ENCODE data around the gene ATM. TPM values are rescaled to one million over a fixed set of nuclear protein-coding genes. Genes with fewer than 3 reads are reported as not detected.

ATM gene
- total RNA-seq, 1 donor from 2014 or later = 51.5 TPM

DNA sequence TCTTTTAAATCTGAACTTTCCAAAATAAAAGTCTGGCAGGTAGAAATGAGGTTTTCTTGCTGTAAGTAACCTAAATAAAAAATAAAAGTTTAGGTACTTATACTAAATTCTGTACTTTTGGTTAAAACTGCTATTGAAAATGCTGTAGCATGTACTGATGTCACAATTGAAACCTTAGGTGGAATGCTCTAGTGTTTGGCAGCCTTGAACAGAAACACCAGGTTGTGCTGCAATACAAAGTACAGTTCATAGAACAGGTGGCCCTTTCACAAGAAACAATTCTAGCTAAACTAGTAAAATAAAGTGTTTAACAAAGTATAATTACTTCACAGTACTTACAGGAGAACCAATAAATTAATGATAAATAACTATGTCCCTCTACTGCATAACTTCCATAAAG lies 25.5 kb upstream of the ATM start:
- Mint-ChIP-seq H3K27ac (ENCODE audit: unreplicated experiment) (no peak overlapping the region), H3K4me3 (ENCODE audit: unreplicated experiment) (no peak overlapping the region), H3K36me3 (ENCODE audit: low read depth, unreplicated experiment) (no peaks in the 10 kb centered on the region)

DNA sequence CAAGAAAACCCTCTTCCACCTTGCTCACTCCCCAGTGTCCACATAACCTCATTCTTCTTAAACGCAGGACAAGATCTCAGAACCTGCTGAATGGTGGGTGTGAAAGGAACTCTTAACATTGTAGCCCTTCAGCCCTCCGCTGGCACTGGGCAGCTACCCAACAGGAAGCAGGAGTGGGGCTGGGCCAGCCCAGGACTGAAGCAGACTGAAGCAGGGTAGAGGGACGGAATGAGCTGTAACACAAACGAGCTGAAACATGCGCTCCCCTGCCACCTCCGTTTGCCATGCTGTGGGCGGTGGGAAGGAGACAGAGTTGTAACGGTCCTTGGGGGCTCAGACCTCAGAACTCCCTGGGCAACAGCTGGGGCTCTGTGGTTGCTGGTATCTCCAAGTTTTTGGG lies 24.0 kb upstream of the ATM start:
- no peak for DNase-seq (ENCODE audit: low spot score)
- Mint-ChIP-seq H3K4me3 (ENCODE audit: unreplicated experiment) (no peak overlapping the region), H3K36me3 (ENCODE audit: low read depth, unreplicated experiment) (peaks cover 8% of the 10 kb centered on the region), H3K4me1 (ENCODE audit: unreplicated experiment) (no peaks in the 10 kb centered on the region), H3K27me3 (ENCODE audit: unreplicated experiment) (no peaks in the 10 kb centered on the region), H3K27ac (ENCODE audit: unreplicated experiment) (no peak overlapping the region), H3K9me3 (ENCODE audit: unreplicated experiment) (no peaks in the 10 kb centered on the region)
- TF ChIP-seq, protein P1, sequence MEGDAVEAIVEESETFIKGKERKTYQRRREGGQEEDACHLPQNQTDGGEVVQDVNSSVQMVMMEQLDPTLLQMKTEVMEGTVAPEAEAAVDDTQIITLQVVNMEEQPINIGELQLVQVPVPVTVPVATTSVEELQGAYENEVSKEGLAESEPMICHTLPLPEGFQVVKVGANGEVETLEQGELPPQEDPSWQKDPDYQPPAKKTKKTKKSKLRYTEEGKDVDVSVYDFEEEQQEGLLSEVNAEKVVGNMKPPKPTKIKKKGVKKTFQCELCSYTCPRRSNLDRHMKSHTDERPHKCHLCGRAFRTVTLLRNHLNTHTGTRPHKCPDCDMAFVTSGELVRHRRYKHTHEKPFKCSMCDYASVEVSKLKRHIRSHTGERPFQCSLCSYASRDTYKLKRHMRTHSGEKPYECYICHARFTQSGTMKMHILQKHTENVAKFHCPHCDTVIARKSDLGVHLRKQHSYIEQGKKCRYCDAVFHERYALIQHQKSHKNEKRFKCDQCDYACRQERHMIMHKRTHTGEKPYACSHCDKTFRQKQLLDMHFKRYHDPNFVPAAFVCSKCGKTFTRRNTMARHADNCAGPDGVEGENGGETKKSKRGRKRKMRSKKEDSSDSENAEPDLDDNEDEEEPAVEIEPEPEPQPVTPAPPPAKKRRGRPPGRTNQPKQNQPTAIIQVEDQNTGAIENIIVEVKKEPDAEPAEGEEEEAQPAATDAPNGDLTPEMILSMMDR (IDR thresholded peaks at IDR 0.05; ENCODE audit: unreplicated experiment) = no peak

More for the DNA sequence above, 25.5 kb upstream of the ATM start:
- H3K4me1 Mint-ChIP-seq (ENCODE audit: unreplicated experiment) = no peaks in the 10 kb centered on the region
- no peaks in the 10 kb centered on the region for H3K27me3 Mint-ChIP-seq (ENCODE audit: unreplicated experiment)
- DNase-seq (ENCODE audit: low spot score) = no peak
- TF ChIP-seq, protein P1 (IDR thresholded peaks at IDR 0.05; ENCODE audit: unreplicated experiment) = no peak
- H3K9me3 Mint-ChIP-seq (ENCODE audit: unreplicated experiment) = no peaks in the 10 kb centered on the region

DNA sequence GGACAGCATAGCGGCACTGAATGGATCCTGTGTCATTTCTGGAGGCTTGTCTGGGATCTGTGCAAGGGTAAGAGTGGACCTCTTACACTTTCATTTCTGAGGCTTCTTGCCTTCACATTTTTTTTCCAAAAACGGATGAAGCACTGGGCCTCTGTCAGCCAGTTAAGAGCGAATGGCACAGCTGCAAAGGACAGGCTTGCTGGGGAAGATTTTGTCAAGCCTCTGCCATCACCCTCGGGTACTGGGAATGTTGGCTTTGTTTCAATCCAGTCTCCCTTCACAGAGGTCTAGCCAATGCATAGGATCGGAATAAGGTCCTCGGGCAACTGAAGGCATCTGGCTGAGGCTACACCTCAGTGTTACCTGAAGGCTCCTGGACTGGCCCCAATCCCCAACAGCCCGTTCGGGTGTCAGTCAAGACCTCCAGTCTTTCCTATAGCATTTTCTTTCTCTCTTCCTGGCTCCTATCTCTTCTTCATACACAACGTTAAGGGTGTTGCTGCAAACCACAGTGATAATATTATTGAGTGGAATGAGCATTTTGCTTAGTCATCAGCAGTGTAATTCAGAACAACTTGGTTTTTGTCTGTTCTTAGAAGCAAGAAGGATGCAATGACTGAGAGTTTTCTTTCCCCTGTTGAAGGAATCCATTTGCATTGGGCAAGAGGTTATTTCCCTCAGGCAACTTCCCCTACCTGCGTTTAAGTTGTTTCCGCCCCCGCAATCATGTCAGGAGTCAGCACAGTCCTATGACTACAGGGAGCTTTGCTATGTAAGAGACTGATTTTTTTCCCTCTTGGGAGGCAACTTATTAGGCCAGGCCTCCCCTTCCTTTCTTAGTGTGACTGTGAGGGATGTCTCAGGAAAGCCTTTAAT lies 23.2 kb upstream of the ATM start:
- H3K4me3 Mint-ChIP-seq (ENCODE audit: unreplicated experiment) = no peak overlapping the region
- no peaks in the 10 kb centered on the region for H3K4me1 Mint-ChIP-seq (ENCODE audit: unreplicated experiment)
- H3K27me3 Mint-ChIP-seq (ENCODE audit: unreplicated experiment) = no peaks in the 10 kb centered on the region
- TF ChIP-seq, protein P1 (IDR thresholded peaks at IDR 0.05; ENCODE audit: unreplicated experiment) = no peak
- H3K27ac Mint-ChIP-seq (ENCODE audit: unreplicated experiment) = peak overlapping the region; percentile 4
- DNase-seq (ENCODE audit: low spot score) = no peak
- H3K36me3 Mint-ChIP-seq (ENCODE audit: low read depth, unreplicated experiment) = peaks cover 16% of the 10 kb centered on the region
- no peaks in the 10 kb centered on the region for H3K9me3 Mint-ChIP-seq (ENCODE audit: unreplicated experiment)

DNA sequence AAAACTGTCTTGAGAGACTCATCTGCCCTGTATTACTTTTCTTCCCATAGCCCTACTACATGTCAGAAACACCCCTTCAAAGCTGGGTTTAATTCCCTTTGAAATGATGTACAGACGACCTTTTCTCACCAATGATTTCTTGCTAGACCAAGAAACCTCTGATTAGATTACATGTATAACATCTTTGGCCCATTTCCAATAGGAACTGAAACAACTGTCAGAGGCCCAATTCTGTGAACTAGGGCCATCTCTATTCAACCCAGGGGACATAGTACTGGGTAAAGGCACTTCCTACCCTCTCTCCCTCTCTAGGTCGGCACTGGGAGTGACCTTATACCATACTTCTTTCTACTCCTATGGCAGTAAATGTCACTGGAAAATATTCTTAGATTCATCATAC lies 19.8 kb upstream of the ATM start:
- no peaks in the 10 kb centered on the region for H3K4me1 Mint-ChIP-seq (ENCODE audit: unreplicated experiment)
- TF ChIP-seq, protein P1 (IDR thresholded peaks at IDR 0.05; ENCODE audit: unreplicated experiment) = no peak
- H3K4me3 Mint-ChIP-seq (ENCODE audit: unreplicated experiment) = no peak overlapping the region
- DNase-seq (ENCODE audit: low spot score) = no peak
- H3K27me3 Mint-ChIP-seq (ENCODE audit: unreplicated experiment) = peaks cover 3% of the 10 kb centered on the region
- no peak overlapping the region for H3K27ac Mint-ChIP-seq (ENCODE audit: unreplicated experiment)
- no peaks in the 10 kb centered on the region for H3K9me3 Mint-ChIP-seq (ENCODE audit: unreplicated experiment)
- H3K36me3 Mint-ChIP-seq (ENCODE audit: low read depth, unreplicated experiment) = peaks cover 41% of the 10 kb centered on the region

DNA sequence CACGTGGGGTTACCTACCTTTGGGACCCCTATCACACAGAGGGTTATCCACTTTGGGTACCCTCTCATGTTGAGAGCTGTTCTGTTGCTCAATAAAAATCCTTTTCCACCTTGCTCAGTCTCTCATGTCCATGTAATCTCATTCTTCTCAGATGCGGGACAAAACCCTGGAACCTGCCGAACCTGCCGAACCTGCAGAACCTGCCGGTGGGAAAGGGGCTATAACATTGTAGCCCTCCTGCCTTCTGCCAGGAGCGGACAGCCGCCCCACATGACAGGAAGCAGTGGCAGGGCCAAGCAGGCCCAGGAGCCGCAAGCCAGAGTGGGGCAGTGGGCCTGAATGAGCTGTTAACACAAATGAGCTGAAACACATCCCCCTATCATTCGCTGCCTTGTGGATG lies 18.5 kb upstream of the ATM start:
- H3K4me1 Mint-ChIP-seq (ENCODE audit: unreplicated experiment) = no peaks in the 10 kb centered on the region
- peaks cover 3% of the 10 kb centered on the region for H3K27me3 Mint-ChIP-seq (ENCODE audit: unreplicated experiment)
- no peak overlapping the region for H3K4me3 Mint-ChIP-seq (ENCODE audit: unreplicated experiment)
- peaks cover 50% of the 10 kb centered on the region for H3K36me3 Mint-ChIP-seq (ENCODE audit: low read depth, unreplicated experiment)
- H3K9me3 Mint-ChIP-seq (ENCODE audit: unreplicated experiment) = no peaks in the 10 kb centered on the region
- H3K27ac Mint-ChIP-seq (ENCODE audit: unreplicated experiment) = no peak overlapping the region
- DNase-seq (ENCODE audit: low spot score) = no peak
- TF ChIP-seq, protein P1 (IDR thresholded peaks at IDR 0.05; ENCODE audit: unreplicated experiment) = no peak

Measured in endothelial cell (in vitro differentiated cells).